Measurements from ENCODE around the gene RENBP.

The RENBP gene

DNA sequence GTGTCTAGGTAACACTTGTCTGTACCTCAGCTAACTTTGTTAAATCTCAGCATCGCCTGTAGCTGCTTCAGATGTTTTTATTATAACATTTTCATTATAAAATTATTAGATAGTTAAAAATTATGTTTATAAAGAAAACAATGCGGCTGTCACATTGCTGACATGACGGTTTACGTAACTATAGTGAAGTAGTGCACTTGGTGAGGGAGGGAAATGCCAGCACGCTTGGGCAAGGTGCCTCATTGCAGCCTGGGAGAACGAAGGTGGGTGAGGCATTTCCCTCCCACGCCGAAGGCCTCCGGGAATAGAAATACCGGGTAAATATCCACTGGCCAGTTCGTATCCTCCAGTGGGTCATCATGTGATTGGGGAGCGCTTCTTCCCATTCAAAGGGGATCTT lies 44.0 kb upstream of the RENBP start:
- no peak overlapping the region for H3K4me3 ChIP-seq (ENCODE audit: low read depth, low read length)
- DNase-seq (ENCODE audit: low read depth): no peak
- TF ChIP-seq, protein P1, sequence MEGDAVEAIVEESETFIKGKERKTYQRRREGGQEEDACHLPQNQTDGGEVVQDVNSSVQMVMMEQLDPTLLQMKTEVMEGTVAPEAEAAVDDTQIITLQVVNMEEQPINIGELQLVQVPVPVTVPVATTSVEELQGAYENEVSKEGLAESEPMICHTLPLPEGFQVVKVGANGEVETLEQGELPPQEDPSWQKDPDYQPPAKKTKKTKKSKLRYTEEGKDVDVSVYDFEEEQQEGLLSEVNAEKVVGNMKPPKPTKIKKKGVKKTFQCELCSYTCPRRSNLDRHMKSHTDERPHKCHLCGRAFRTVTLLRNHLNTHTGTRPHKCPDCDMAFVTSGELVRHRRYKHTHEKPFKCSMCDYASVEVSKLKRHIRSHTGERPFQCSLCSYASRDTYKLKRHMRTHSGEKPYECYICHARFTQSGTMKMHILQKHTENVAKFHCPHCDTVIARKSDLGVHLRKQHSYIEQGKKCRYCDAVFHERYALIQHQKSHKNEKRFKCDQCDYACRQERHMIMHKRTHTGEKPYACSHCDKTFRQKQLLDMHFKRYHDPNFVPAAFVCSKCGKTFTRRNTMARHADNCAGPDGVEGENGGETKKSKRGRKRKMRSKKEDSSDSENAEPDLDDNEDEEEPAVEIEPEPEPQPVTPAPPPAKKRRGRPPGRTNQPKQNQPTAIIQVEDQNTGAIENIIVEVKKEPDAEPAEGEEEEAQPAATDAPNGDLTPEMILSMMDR (IDR thresholded peaks at IDR 0.05; ENCODE audit: insufficient read depth, low read depth, low read length, missing control alignments): no peak

DNA sequence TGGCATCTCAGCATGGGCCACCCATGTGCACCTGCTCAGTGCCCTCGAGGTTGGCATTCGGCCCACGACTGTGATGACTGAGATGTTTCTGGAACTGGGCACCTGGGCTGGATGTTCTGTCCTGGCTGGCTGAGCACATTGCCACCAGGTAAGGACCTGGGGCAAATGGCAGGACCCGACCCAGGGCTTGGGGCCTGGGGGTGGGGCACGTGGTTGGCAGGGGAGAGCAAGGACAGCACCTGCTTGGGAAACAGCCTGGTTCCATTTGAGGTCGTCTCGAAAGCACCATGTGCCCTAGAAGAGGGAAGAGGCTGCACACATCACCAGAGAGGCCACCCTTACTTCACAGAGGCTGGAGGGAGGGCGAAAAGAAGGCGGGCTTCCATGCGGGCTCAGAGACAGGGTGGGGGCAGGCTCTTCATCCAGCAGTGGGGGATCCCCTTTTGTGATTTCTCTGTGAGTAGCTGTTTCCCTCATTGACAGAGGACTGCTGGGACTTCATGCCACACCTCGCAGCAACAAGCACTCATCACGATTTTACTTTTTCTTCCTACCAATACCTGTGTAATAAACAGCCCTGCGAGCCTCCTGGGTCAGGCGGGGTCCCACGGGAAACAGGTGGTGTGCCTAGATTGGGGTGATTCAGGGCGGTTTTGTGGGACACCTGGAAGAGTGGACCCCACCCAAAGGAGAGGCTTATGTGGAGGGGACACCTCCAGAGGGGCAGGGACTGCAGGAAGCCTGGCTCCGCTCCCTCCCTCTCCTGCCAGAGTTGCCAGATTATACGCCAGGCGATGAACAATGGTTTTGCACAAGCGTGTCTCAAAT lies 40.1 kb upstream of the RENBP start:
- TF ChIP-seq, protein P1 (IDR thresholded peaks at IDR 0.05; ENCODE audit: insufficient read depth, low read depth, low read length, missing control alignments): no peak
- peak; percentile 80 for DNase-seq (ENCODE audit: low read depth)
- peak overlapping the region; percentile 69 for H3K4me3 ChIP-seq (ENCODE audit: low read depth, low read length)

DNA sequence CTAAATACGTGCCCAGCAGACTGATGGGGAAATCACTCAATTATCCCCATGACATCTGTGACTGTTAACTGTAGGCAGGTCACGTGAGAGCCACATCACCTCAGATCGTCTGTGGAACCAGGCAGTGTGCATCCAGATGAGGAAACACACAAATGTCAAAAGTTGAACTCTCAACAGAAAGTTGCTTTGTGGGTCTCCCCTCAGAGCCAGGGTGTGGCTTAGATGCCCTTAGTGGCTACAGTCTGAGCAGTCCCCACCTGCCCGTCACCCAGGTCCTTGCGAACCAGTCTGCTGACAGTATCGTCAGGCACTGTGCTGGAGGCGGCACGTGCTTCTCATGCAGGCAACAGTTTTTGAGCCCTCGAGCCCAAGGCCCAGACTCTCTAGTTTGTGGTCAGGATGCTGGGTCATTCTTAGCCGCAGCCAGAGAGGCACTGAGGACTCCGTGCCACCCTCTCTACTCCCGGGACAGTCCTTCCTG lies 38.9 kb upstream of the RENBP start:
- TF ChIP-seq, protein P1 (IDR thresholded peaks at IDR 0.05; ENCODE audit: insufficient read depth, low read depth, low read length, missing control alignments): no peak
- no peak overlapping the region for H3K4me3 ChIP-seq (ENCODE audit: low read depth, low read length)
- no peak for DNase-seq (ENCODE audit: low read depth)

DNA sequence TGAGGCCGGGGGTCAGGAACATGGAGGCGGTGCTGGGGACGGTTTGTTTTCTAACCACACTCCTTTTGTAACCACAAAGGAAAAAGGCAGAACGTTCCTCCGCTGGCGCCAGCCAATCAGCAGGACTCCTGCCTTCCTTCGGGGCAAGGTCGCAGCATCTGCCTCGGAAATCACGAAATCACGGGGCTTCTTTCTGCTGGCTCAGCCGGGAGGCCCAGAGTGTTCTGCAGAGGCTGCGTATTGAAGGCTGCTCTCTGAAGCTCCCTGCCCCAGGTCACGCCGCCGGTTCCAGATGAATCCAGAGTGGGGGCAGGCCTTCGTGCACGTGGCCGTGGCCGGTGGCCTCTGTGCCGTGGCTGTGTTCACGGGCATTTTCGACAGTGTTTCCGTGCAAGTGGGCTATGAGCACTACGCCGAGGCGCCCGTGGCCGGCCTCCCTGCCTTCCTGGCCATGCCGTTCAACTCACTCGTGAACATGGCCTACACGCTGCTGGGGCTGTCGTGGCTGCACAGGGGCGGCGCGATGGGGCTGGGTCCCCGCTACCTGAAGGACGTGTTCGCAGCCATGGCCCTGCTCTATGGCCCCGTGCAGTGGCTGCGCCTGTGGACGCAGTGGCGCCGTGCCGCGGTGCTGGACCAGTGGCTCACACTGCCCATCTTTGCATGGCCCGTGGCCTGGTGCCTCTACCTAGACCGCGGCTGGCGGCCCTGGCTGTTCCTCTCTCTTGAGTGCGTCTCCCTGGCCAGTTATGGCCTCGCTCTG lies 37.5 kb upstream of the RENBP start:
- no peak for DNase-seq (ENCODE audit: low read depth)
- TF ChIP-seq, protein P1 (IDR thresholded peaks at IDR 0.05; ENCODE audit: insufficient read depth, low read depth, low read length, missing control alignments): no peak
- H3K4me3 ChIP-seq (ENCODE audit: low read depth, low read length): no peak overlapping the region

DNA sequence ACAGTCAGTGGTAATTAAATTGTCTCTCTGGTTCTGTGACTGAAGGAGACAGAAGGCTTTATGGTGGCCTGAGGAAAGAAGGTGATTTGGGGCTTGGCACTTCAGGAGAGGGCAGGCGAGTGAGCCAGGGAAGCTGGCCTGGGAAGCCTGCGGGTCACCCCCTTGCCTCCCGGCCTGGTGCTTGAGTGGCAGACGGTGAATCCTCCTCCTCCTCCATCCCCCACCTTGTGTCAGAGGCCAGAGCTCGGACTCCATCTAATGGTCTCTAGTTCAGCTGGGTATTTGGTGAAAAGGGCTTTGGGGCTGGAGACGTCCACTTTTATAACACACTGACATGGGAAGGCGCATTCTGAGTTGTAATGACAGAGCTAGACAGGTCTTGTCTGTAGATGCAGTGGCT lies 36.8 kb upstream of the RENBP start:
- TF ChIP-seq, protein P1 (IDR thresholded peaks at IDR 0.05; ENCODE audit: insufficient read depth, low read depth, low read length, missing control alignments): no peak
- no peak overlapping the region for H3K4me3 ChIP-seq (ENCODE audit: low read depth, low read length)
- DNase-seq (ENCODE audit: low read depth): no peak

DNA sequence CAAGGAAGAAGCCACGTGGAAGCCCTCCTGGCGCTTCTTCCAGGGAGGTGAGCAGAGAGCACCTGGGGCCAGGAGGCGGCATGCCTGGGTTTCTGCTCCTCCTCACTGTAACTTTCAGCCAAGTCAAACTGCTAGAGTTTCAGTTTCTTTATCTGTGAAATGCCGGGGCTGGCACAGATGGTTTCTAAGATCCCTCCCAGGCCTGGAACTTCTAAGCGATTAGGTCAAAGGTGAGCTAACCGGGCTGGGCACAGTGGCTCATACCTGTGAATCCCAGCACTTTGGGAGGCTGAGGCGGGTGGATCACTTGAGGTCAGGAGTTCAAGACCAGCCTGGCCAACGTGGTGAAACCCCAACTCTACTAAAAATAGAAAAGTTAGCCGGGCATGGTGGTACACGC lies 36.0 kb upstream of the RENBP start:
- H3K4me3 ChIP-seq (ENCODE audit: low read depth, low read length): peak overlapping the region; percentile 36
- peak; percentile 46 for DNase-seq (ENCODE audit: low read depth)

DNA sequence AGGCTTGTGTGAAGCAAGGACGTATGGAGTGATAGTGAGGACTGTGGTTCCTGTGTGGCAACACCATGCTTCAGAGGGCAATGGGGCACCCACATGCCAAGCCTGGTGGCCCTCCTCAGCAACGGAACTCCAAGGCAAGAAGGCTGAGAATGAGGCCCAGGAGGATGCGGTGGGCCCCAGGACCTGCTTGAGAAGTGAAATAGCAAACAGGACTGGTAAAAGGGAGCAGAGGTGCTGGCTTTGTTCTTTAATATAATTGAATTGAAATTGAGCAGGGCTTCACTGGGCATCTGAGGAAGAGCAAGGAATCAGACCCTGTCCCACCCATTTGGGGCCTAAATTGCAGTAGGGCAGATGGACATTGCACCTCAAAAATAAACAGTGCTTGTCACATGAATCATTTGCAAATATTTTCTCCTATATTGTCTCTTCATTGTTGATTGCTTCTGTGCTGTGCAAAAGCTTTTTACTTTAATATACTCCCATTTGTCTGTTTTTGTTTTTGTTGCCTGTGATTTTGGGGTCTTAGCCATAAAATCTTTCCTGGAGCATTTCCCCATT lies 30.4 kb upstream of the RENBP start:
- no peak for DNase-seq (ENCODE audit: low read depth)
- no peak overlapping the region for H3K4me3 ChIP-seq (ENCODE audit: low read depth, low read length)
- TF ChIP-seq, protein P1 (IDR thresholded peaks at IDR 0.05; ENCODE audit: insufficient read depth, low read depth, low read length, missing control alignments): no peak
